ENCODE results near the gene POLE. TPM values are rescaled to one million over a fixed set of nuclear protein-coding genes. Genes with fewer than 3 reads are reported as not detected.
"Not testable (repeated sequence)": the region's sequence is repeated elsewhere in the genome, so short reads cannot be mapped to it uniquely, and the experiment has no call there.

POLE gene
- total RNA-seq, 1 experiment from 2014 or later, result 54.0 TPM

DNA sequence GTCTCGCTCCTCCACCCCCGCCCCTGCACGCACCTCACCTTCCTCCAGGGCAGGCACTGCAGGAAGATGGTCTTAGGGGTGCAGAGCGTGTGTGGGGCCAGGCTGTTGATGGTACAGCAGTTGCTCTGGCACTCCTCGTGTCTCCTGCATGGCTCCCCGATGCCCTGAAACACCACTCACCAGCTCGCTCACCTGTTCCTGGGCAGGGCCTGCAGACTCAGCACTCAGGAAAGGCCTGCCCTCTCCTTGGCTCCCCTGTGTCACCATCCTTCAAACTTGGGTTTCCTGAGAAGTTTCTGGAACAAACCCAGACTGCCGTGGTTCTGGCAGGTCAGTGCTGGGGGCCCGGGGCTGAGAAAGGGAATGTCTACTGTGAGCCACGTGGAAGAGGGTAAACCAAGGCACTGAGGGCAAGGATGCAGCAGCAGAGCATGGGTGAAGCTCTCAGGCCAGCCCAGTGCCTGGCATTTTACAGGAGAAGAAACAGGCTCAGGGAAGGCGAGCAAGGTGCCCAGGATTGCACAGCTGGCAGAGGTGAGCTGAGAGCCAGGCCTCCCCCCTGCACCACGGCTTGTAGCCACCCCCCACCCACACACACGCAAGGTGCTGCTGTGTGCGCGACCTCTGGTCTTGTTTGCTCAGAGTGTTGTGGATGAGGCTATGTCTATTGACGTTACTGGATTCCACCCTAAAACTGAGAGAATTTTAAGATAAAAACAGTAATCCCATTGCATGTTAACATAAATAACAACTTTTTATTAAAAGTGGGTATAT, 82.3 kb downstream of the POLE start:
- Histone ChIP-seq H3K27me3 (ENCODE audit: control insufficient read depth, insufficient read depth, low read length) (peaks cover 33% of the 10 kb centered on the region), H3K4me3 (ENCODE audit: insufficient read depth, low read depth, low read length) (no peak overlapping the region), H3K36me3 (replicated peaks; ENCODE audit: control insufficient read depth, insufficient read depth, low read length) (no peaks in the 10 kb centered on the region)
- peak; percentile 23 for DNase-seq

DNA sequence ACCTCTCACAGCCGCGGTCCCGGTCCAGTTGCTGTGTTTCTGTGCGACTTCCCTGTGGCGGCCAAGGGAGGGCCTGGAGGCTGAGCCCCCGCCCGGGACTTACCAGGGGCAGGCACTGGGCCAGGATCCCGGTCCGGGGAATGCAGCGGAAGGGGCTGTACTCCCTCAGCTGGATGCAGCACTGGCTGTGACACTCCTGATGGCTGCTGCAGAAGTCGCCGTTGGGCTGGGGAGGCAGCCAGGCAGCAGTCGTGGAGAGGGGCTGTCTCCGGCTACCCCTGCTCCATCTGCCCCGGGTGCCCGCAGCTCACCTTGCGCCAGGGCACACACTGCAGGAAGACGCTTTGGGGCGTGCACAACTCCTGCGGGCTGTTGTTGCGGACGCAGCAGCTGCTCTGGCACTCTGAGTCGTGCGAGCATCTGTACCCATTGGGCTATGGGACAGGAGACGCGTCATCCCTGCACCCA, 83.0 kb downstream of the POLE start:
- Histone ChIP-seq H3K27me3 (ENCODE audit: control insufficient read depth, insufficient read depth, low read length) (peaks cover 36% of the 10 kb centered on the region), H3K4me3 (ENCODE audit: insufficient read depth, low read depth, low read length) (no peak overlapping the region), H3K36me3 (replicated peaks; ENCODE audit: control insufficient read depth, insufficient read depth, low read length) (no peaks in the 10 kb centered on the region)
- DNase-seq, result peak; percentile 64

DNA sequence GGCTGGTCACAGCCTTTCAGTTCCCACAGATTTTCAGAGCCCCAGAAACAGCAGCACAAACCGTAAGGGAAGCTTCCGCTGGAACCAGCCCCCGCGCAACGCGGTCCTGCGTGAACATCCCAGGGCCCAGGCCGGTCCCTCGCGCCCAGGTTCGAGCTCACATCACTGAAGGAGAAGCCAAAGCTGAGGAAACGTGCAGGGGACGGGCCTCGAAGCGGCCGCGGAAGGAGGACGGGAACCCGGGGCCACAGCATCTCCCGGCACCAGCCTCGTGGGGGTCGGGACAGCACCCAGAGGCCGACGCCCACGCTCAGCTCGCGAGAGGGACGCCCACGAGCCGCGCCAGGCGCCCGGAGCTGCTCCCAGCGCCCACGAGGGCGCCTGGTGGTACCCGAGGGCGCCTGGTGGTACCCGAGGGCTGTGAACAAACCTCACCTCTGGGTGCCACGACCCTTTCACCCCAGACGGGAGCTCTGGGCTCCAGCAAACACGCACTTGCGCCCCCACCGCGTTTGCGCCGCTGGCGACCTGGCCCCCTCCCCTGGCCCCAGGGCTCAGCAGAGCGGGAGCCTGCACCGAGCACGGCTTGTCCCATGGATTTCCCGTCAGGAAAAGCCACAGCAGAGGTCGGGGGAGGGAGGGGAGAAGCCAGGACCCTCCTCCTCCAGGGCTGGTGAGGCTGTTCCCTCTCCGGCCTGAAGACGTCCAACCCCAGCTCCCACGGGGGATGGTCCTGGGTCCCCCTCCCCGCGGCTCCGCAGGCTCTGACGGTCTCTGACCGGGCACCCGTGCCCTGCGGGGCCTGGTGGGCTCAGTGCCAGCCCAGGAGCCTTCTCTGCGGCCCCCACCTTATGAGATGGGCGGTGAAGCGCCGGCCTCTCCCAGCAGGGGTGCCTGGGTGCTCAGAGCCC, 83.6 kb downstream of the POLE start:
- peak; percentile 68 for DNase-seq
- Histone ChIP-seq H3K4me3 (ENCODE audit: insufficient read depth, low read depth, low read length) (no peak overlapping the region), H3K27me3 (ENCODE audit: control insufficient read depth, insufficient read depth, low read length) (peaks cover 36% of the 10 kb centered on the region), H3K36me3 (replicated peaks; ENCODE audit: control insufficient read depth, insufficient read depth, low read length) (no peaks in the 10 kb centered on the region)

GRCh38 chr12:132602572-132603239, 84.4 kb downstream of the POLE start:
- H3K27me3 ChIP-seq (ENCODE audit: control insufficient read depth, insufficient read depth, low read length), result peaks cover 36% of the 10 kb centered on the region
- peak; percentile 82 for DNase-seq
- H3K36me3 ChIP-seq (replicated peaks; ENCODE audit: control insufficient read depth, insufficient read depth, low read length), result no peaks in the 10 kb centered on the region
- H3K4me3 ChIP-seq (ENCODE audit: insufficient read depth, low read depth, low read length), result no peak overlapping the region

DNA sequence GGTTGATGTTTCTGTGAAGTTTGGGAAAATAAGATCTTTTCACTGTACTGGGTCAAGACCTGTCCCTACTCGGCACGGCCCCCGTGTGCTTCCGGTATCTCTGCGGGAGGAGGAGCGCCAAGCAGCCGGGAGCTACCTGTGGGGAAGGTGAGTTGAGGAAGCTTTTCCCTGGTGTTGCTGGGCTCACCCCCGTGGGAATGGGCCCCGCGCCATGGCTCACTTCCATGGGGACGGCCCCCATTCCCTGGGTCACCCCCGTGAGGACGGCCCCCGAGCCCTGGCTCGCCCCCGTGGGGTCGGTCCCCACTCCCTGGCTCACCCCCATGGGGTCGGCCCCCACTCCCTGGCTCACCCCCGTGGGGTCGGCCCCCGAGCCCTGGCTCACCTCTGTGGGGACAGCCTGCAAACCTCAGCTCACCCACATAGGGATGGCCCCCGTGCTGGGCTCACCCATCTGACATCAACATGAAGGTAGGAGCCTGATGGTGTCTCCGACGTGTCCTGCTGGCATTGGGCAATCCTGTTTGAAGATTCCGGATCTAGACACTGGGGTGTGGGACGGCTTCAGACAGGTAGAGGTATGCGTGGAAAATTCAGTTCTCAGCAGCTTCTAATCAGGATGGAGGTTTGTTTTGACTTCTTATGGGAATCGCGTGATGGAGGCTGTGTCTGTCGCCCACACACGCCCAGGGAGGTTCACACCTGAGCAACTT, 85.8 kb downstream of the POLE start:
- peak; percentile 62 for DNase-seq
- no peaks in the 10 kb centered on the region for H3K36me3 ChIP-seq (replicated peaks; ENCODE audit: control insufficient read depth, insufficient read depth, low read length)
- peaks cover 33% of the 10 kb centered on the region for H3K27me3 ChIP-seq (ENCODE audit: control insufficient read depth, insufficient read depth, low read length)
- H3K4me3 ChIP-seq (ENCODE audit: insufficient read depth, low read depth, low read length), result no peak overlapping the region

- Histone ChIP-seq H3K27me3 (ENCODE audit: control insufficient read depth, insufficient read depth, low read length) (peaks cover 37% of the 10 kb centered on the region), H3K4me3 (ENCODE audit: insufficient read depth, low read depth, low read length) (no peak overlapping the region), H3K36me3 (replicated peaks; ENCODE audit: control insufficient read depth, insufficient read depth, low read length) (no peaks in the 10 kb centered on the region)
- peak; percentile 94 for DNase-seq
Observed at GRCh38 chr12:132600048-132601032, 86.8 kb downstream of the POLE start.

DNA sequence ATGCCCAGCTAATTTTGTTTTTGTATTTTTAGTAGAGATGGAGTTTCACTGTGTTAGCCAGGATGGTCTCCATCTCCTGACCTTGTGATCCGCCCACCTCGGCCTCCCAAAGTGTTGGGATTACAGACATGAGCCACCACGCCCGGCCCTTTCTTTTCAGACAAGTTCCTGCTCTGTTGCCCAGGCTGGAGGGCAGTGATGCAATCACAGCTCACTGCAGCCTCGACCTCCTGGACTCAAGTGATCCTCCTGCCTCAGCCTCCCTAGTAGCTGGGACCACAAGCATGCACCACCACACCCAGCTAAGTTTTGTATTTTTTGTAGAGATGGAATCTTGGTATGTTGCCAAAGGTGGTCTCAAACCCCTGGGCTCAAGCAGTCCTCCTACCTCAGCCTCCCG, 87.6 kb downstream of the POLE start:
- not testable (repeated sequence) for H3K36me3 ChIP-seq (replicated peaks; ENCODE audit: control insufficient read depth, insufficient read depth, low read length); H3K4me3 ChIP-seq (ENCODE audit: insufficient read depth, low read depth, low read length); DNase-seq
- H3K27me3 ChIP-seq (ENCODE audit: control insufficient read depth, insufficient read depth, low read length), result peaks cover 34% of the 10 kb centered on the region

DNA sequence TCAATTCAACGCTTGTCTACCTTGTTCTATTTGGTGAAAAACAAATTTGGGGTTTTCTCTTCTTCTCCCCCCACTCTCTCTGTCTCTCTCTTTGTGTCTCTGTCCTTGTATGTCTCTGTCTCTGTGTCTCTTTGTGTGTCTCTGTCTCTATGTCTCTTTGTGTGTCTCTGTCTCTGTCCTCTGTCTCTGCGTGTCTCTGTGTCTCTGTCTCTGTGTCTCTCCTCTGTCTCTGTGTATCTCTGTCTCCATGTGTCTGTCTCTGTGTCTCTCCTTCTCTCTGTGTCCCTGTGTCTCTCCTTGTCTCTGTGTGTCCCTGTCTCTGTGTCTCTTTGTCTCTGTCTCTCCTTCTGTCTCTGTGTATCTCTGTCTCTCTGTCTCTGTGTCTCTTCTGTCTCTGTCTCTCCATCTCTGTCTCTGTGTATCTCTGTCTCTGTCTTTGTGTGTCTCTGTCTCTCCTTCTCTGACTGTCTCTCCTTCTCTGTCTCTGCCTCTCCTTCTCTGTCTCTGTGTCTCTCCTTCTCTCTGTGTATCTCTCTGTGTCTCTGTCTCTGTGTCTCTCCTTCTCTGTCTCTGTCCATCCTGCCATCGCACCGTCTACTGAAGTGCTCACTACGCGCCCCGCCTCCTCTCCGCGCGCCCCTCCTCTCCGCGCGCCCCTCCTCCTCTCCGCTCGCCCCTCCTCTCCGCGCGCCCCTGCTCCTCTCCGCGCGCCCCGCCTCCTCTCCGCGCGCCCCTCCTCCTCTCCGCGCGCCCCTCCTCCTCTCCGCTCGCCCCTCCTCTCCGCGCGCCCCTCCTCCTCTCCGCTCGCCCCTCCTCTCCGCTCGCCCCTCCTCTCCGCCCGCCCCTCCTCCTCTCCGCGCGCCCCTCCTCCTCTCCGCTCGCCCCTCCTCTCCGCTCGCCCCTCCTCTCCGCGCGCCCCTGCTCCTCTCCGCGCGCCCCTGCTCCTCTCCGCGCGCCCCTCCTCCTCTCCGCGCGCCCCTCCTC, 89.5 kb downstream of the POLE start:
- Histone ChIP-seq H3K27me3 (ENCODE audit: control insufficient read depth, insufficient read depth, low read length) (peaks cover 37% of the 10 kb centered on the region), H3K4me3 (ENCODE audit: insufficient read depth, low read depth, low read length) (no peak overlapping the region), H3K36me3 (replicated peaks; ENCODE audit: control insufficient read depth, insufficient read depth, low read length) (no peaks in the 10 kb centered on the region)
- peak; percentile 52 for DNase-seq

- peaks cover 38% of the 10 kb centered on the region for H3K27me3 ChIP-seq (ENCODE audit: control insufficient read depth, insufficient read depth, low read length)
- DNase-seq, result peak; percentile 40
- no peaks in the 10 kb centered on the region for H3K36me3 ChIP-seq (replicated peaks; ENCODE audit: control insufficient read depth, insufficient read depth, low read length)
- H3K4me3 ChIP-seq (ENCODE audit: insufficient read depth, low read depth, low read length), result no peak overlapping the region
Observed at GRCh38 chr12:132596016-132596415, 91.1 kb downstream of the POLE start.

DNA sequence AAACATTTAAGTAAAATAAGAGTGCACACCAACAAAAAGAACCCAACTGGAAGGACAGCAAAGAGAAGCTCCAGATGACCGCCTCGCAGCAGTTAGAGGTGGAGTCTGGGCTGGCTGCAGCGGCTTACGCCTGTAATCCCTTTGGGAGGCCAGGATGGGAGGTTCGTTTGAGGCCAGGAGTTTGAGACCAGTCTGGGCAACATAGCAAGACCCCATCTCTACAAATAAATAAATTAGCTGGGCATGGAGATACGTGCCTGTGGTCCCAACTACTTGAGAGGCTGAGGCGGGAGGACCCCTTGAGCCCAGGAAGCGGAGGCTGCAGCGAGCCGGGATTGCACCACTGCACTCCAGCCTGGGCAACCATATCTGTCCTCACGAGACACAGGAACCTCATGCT, 92.0 kb downstream of the POLE start:
- Histone ChIP-seq H3K36me3 (replicated peaks; ENCODE audit: control insufficient read depth, insufficient read depth, low read length) (no peaks in the 10 kb centered on the region), H3K27me3 (ENCODE audit: control insufficient read depth, insufficient read depth, low read length) (peaks cover 35% of the 10 kb centered on the region), H3K4me3 (ENCODE audit: insufficient read depth, low read depth, low read length) (no peak overlapping the region)
- DNase-seq, result no peak

DNA sequence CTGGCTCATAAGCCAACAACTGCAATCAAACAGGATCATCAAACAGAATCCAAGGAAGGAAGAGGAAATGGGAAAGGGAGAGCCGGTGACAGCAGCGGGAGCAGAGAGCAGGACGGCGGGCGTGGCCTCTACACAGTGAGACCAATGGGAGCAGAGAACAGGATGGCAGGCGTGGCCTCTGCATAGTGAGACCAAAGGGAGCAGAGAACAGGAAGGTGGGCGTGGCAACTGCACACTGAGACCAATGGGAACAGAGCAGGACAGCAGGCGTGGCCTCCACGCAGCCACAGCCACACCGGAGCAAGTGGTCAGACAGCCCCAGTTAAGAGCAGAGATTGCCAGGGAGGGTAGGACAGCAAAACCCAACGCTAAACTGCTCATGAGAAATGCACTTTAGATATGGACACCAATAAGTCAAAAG, 93.2 kb downstream of the POLE start:
- no peak overlapping the region for H3K4me3 ChIP-seq (ENCODE audit: insufficient read depth, low read depth, low read length)
- H3K36me3 ChIP-seq (replicated peaks; ENCODE audit: control insufficient read depth, insufficient read depth, low read length), result no peaks in the 10 kb centered on the region
- H3K27me3 ChIP-seq (ENCODE audit: control insufficient read depth, insufficient read depth, low read length), result peaks cover 37% of the 10 kb centered on the region
- peak; percentile 95 for DNase-seq

DNA sequence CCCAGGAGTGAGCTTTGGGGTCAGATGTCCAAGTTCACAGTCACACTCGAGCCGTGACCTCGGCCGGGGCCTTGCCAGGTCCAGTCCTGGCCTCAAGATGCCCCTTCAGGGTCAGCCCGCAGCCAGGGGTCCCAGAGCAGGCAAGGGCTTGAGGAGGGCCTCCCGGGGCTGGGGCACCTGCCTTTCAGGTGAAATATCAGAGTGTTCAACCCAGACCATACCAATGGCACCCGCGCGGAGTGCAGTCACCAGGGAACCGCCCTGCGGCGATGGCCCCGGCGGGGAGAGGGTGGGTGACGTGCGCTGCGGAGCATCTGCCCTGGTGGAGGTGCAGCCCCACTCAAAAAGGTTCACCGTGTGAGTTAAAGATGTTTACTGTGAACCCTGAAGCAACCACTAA, 93.6 kb downstream of the POLE start:
- H3K4me3 ChIP-seq (ENCODE audit: insufficient read depth, low read depth, low read length), result no peak overlapping the region
- peaks cover 41% of the 10 kb centered on the region for H3K27me3 ChIP-seq (ENCODE audit: control insufficient read depth, insufficient read depth, low read length)

More for the DNA sequence above, 93.6 kb downstream of the POLE start:
- no peak for DNase-seq
- no peaks in the 10 kb centered on the region for H3K36me3 ChIP-seq (replicated peaks; ENCODE audit: control insufficient read depth, insufficient read depth, low read length)
